NCI-H2196 (cell line): Measurements from ENCODE around the gene ERP44.
"Not testable (repeated sequence)": the region's sequence is repeated elsewhere in the genome, so short reads cannot be mapped to it uniquely, and the experiment has no call there.

Experiments used
- DNase-seq: peaks from one replicate; lab custom pipeline; 2025; ENCODE audit not compliant: unreplicated experiment; lab: John Stamatoyannopoulos, UW

Gene ERP44

GRCh38 chr9:100101608-100102007, 2.8 kb upstream of the ERP44 start:
- DNase-seq, result no peak

- no peak for DNase-seq
Measured at GRCh38 chr9:100100146-100100667, 1.4 kb upstream of the ERP44 start.

DNA sequence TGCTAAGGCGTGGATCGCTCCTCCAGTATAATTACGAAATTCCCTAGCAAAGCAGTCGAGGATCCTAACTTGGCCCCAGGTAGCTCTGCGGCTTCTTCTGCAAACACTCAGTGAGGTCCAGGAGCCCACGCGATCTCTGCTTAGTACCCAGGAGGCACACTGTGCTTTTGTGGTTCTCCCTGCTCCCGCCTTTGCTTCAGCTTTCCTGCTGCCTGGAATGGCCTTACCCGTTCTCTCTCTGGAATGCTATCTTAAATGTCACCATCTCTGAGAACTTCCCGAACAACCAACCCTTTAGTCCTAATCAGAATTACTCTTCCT, 882 bp upstream of the ERP44 start:
- peak; percentile 36 for DNase-seq

- DNase-seq, result peak; percentile 66
Measured at GRCh38 chr9:100098046-100098886, 534 bp downstream of the ERP44 start.

- DNase-seq, result no peak
Measured at GRCh38 chr9:100096378-100096916, 2.4 kb downstream of the ERP44 start.

GRCh38 chr9:100094411-100094810, 4.4 kb downstream of the ERP44 start:
- DNase-seq, result not testable (repeated sequence)

- no peak for DNase-seq
Measured at GRCh38 chr9:100092066-100092465, 6.7 kb downstream of the ERP44 start.

- DNase-seq, result no peak
Measured at GRCh38 chr9:100091650-100092049, 7.2 kb downstream of the ERP44 start.

GRCh38 chr9:100090880-100091279, 7.9 kb downstream of the ERP44 start:
- no peak for DNase-seq

DNA sequence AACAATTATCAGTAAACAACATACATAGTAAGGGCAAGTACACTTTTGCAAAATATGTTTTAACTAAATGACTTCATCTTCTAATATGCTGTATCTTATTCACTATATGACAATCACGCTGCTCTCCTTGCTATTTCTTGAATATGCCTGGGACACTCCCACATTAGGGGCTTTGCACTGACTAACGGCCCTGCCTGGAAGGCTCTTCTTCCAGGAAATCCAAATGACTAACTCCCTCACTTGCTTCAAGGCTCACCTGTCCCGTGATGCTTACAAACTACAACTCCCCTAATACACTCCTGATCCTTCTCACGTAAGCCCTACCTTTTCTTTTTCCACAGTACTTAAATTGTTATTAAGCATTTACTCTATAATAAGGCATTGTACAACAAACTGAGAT, 10.6 kb downstream of the ERP44 start:
- no peak for DNase-seq

DNA sequence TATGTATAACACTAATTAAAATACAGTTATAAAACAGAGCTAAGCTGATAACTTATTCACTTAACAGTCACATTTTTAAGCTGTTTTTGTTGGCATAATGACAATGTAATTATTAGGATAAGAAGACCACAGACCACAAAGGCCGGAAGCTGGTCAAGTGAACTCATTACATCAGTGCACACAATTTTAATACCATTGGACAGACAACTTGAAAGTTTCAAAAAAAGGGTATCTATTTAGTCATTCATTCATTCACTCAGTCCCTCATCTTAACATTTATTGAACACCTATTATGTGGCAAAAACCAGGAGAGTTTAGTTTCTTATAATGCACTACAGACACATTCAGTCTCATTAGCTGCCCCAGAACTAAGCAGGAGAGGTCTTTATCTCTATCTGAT, 11.6 kb downstream of the ERP44 start:
- no peak for DNase-seq

- DNase-seq, result no peak
Measured at GRCh38 chr9:100086097-100086635, 12.6 kb downstream of the ERP44 start.

- no peak for DNase-seq
Measured at GRCh38 chr9:100084734-100085133, 14.1 kb downstream of the ERP44 start.

GRCh38 chr9:100084128-100084453, 14.7 kb downstream of the ERP44 start:
- no peak for DNase-seq

DNA sequence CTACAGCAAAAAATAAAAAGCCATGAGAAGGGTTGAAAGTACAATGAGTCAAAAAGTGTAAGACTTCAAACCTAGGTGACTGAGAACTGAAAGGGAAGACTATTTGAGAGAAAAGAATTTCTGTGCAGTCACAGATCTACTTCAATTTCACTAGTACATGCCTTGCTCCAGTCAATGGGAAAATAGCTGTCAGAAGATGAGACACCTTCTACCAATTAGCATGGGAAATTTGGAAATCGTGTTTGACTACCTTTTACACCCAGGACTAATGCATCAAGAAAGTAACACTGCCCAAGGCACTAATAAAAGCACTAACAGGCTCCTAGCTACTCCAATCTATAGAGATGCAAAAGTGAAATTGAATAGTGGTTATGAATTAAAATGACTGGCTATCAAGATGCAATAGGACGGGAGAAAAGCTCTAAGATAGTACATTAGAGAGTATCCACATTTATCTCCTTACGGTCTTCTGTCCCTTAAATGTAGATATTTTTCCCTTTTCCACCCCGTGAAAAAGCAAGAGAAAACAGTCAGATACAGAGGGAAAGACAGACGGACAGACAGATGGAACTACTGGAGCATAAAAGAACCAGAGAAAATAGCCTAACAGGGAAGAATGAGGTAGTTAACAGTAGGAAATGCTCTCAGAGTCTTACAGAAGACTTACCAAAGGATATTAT, 15.2 kb downstream of the ERP44 start:
- no peak for DNase-seq

GRCh38 chr9:100082782-100083181, 16.0 kb downstream of the ERP44 start:
- no peak for DNase-seq

- DNase-seq, result not testable (repeated sequence)
Measured at GRCh38 chr9:100076256-100076655, 22.5 kb downstream of the ERP44 start.

GRCh38 chr9:100074989-100075388, 23.8 kb downstream of the ERP44 start:
- DNase-seq, result no peak

- no peak for DNase-seq
Measured at GRCh38 chr9:100074093-100074492, 24.7 kb downstream of the ERP44 start.

DNA sequence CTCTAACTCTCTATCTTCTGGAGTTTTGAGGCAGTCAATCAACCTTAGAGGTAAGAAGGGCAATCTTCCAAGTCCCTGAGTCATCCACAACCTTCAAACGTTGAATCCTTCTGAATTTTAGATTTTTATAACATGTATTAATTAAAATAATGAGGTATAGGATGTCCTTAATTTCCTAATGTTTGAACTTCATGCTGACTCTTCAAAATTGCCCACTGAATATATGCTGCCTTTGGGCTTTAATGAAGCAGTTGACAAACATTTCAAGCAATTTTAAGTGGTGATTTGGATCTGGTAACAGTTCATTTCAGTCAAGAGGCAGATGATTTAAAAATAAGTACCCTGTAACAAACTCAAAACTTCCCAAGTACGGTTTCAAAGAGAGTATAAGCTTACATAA, 26.0 kb downstream of the ERP44 start:
- no peak for DNase-seq

DNA sequence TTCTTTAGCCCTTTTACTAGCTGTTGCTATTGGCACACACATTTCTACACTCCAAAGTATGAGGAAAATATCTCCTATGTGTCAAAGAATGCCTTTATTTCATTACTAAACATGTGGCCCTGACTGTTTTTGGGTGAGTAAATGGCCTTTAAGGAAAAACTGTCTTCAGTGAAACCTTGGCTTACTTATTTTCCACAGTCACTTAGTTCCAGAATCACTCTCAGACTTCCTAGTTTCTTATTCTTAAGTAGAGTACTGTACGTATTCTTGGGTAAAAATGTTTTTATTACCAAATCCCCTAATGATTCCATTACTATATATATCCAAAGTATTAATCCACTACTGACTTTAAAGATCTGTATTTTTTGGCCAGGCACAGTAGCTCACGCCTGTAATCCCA, 27.5 kb downstream of the ERP44 start:
- DNase-seq, result no peak
